Astrocyte (in vitro differentiated cells and primary cell): Measurements from ENCODE around the gene PER3. TPM values are rescaled to one million over a fixed set of nuclear protein-coding genes. Genes with fewer than 3 reads are reported as not detected.
"Not testable (repeated sequence)": the region's sequence is repeated elsewhere in the genome, so short reads cannot be mapped to it uniquely, and the experiment has no call there.

ENCODE experiments used
- DNase-seq: peaks from one replicate; pipeline ENCODE4 v3.0.0-alpha.2; 2010; ENCODE audit warnings: low read depth
- FAIRE-seq: peaks from 2 replicates; lab custom pipeline; 2011; peaks lifted over from hg19 to GRCh38; lab: Jason Lieb, UNC
- H2AFZ ChIP-seq: 2 replicates; pipeline ENCODE4 v1.6.0; 2012; ENCODE audit warnings: low read depth, low read length, inconsistent platforms
- H3K27ac ChIP-seq: 2 replicates; pipeline ENCODE4 v1.5.1; 2011; ENCODE audit warnings: low read depth, low read length, inconsistent platforms
- H3K27me3 ChIP-seq: 2 replicates; pipeline ENCODE4 v1.6.0; 2011; ENCODE audit warnings: low read length, inconsistent platforms; ENCODE audit not compliant: insufficient read depth
- H3K36me3 ChIP-seq: 2 replicates; pipeline ENCODE4 v1.5.1; 2011; ENCODE audit warnings: low read length, inconsistent platforms; ENCODE audit not compliant: insufficient read depth
- H3K4me1 ChIP-seq: 2 replicates; pipeline ENCODE4 v1.5.1; 2011; ENCODE audit warnings: low read length, inconsistent platforms; ENCODE audit not compliant: insufficient read depth
- H3K4me2 ChIP-seq: 2 replicates; pipeline ENCODE4 v1.6.0; 2012; ENCODE audit warnings: low read length, inconsistent platforms
- H3K4me3 ChIP-seq: 2 replicates; pipeline ENCODE4 v1.5.1; 2011; ENCODE audit warnings: low read depth, mild to moderate bottlenecking, low read length, inconsistent platforms; ENCODE audit not compliant: insufficient read depth
- H3K79me2 ChIP-seq: 2 replicates; pipeline ENCODE4 v1.6.0; 2012; ENCODE audit warnings: mild to moderate bottlenecking, low read length, inconsistent platforms; ENCODE audit not compliant: insufficient read depth
- H3K9ac ChIP-seq: 2 replicates; pipeline ENCODE4 v1.6.0; 2012; ENCODE audit warnings: mild to moderate bottlenecking, low read length, inconsistent platforms
- H3K9me3 ChIP-seq: 2 replicates; pipeline ENCODE4 v1.5.1; 2012; ENCODE audit warnings: low read depth, mild to moderate bottlenecking, low read length, inconsistent platforms; ENCODE audit not compliant: insufficient read depth
- H4K20me1 ChIP-seq: 2 replicates; pipeline ENCODE4 v1.6.0; 2012; ENCODE audit warnings: low read length, inconsistent platforms; ENCODE audit not compliant: insufficient read depth
- H3K27ac Mint-ChIP-seq: one replicate; pipeline ENCODE4 v1.8.0; 2021; ENCODE audit warnings: mild to moderate bottlenecking, mixed read lengths; ENCODE audit not compliant: unreplicated experiment
- H3K27me3 Mint-ChIP-seq: one replicate; pipeline ENCODE4 v1.8.0; 2021; ENCODE audit warnings: low read depth, mixed read lengths; ENCODE audit not compliant: unreplicated experiment
- H3K36me3 Mint-ChIP-seq: one replicate; pipeline ENCODE4 v1.8.0; 2021; ENCODE audit warnings: low read depth, mixed read lengths; ENCODE audit not compliant: unreplicated experiment
- H3K4me1 Mint-ChIP-seq: one replicate; pipeline ENCODE4 v1.8.0; 2021; ENCODE audit warnings: low read depth, mixed read lengths; ENCODE audit not compliant: unreplicated experiment
- H3K4me3 Mint-ChIP-seq: one replicate; pipeline ENCODE4 v1.8.0; 2021; ENCODE audit warnings: mild to moderate bottlenecking, moderate library complexity, mixed read lengths; ENCODE audit not compliant: unreplicated experiment
- H3K9me3 Mint-ChIP-seq: one replicate; pipeline ENCODE4 v1.8.0; 2021; ENCODE audit warnings: mild to moderate bottlenecking, mixed read lengths; ENCODE audit not compliant: unreplicated experiment
- EZH2 ChIP-seq: IDR thresholded peaks from 2 replicates; pipeline ENCODE4 v1.6.1; 2012; ENCODE audit warnings: mild to moderate bottlenecking, low read length, inconsistent platforms; ENCODE audit not compliant: insufficient read depth
- total RNA-seq: library from RNA; stranded (reverse); gene quantifications from 2 replicates; pipeline ENCODE4 v1.2.1, GENCODE V29; 2021
- TF ChIP-seq, protein P1 (sequence below): IDR thresholded peaks from 2 replicates; pipeline ENCODE4 v1.5.1; 2011; ENCODE audit warnings: low read depth, mild to moderate bottlenecking, inconsistent platforms, low read length, moderate library complexity; ENCODE audit not compliant: insufficient read depth

The PER3 gene
- total RNA-seq, 1 donor from 2014 or later: 2.5 TPM

DNA sequence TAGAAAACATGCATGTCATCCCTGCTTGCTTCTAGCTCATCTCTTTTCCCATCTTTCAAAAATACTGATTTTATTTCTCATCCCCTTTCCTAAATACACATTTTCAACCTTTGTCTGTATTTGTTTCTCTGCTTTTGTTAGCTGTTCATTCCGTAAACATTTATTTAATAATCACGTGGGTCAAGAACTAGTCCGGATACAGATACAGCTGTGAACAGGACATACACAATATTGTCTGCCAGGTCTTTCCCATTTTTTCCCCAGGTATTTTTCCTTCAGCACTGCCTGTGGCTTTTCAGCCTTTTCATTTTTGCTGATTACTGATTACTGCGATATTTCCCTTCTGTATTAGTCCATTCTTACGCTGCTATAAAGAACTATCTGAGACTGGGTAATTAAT is 5.7 kb downstream of the PER3 start:
- FAIRE-seq: no peak
- no peaks in the 10 kb centered on the region for H3K4me1 ChIP-seq
- no peak for DNase-seq
- H3K4me3 ChIP-seq: no peak overlapping the region
- no peak overlapping the region for H3K9ac ChIP-seq
- H3K9me3 ChIP-seq: peaks cover 8% of the 10 kb centered on the region
- H4K20me1 ChIP-seq: no peaks in the 10 kb centered on the region
- no peaks in the 10 kb centered on the region for H3K79me2 ChIP-seq
- no peak overlapping the region for H2AFZ ChIP-seq
- H3K27me3 Mint-ChIP-seq: no peaks in the 10 kb centered on the region
- H3K36me3 ChIP-seq: peaks cover 2% of the 10 kb centered on the region
- no peak overlapping the region for H3K27ac ChIP-seq
- no peak overlapping the region for H3K4me3 Mint-ChIP-seq
- H3K4me1 Mint-ChIP-seq: no peaks in the 10 kb centered on the region
- no peak for TF ChIP-seq EZH2
- TF ChIP-seq, protein P1, sequence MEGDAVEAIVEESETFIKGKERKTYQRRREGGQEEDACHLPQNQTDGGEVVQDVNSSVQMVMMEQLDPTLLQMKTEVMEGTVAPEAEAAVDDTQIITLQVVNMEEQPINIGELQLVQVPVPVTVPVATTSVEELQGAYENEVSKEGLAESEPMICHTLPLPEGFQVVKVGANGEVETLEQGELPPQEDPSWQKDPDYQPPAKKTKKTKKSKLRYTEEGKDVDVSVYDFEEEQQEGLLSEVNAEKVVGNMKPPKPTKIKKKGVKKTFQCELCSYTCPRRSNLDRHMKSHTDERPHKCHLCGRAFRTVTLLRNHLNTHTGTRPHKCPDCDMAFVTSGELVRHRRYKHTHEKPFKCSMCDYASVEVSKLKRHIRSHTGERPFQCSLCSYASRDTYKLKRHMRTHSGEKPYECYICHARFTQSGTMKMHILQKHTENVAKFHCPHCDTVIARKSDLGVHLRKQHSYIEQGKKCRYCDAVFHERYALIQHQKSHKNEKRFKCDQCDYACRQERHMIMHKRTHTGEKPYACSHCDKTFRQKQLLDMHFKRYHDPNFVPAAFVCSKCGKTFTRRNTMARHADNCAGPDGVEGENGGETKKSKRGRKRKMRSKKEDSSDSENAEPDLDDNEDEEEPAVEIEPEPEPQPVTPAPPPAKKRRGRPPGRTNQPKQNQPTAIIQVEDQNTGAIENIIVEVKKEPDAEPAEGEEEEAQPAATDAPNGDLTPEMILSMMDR: no peak
- peaks cover 8% of the 10 kb centered on the region for H3K36me3 Mint-ChIP-seq
- H3K9me3 Mint-ChIP-seq: peaks cover 15% of the 10 kb centered on the region
- no peaks in the 10 kb centered on the region for H3K27me3 ChIP-seq
- H3K4me2 ChIP-seq: no peak overlapping the region
- H3K27ac Mint-ChIP-seq: no peak overlapping the region

DNA sequence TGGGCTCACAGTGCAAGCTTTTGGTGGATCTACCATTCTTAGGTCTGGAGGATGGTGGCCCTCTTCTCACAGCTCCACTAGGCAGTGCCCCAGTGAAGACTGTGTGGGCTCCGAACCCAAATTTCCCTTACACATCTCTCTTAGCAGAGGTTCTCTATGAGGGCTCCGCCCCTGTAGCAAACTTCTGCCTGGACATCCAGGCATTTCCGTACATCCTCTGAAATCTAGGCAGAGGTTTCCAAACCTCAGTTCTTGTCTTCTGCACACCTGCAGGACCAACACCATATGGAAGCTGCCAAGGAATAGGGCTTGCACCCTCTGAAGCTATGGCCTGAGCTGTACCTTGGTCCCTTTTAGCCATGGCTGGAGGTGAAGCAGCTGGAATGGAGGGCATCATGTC is 6.9 kb downstream of the PER3 start:
- H3K4me3 ChIP-seq, H3K36me3 ChIP-seq, H3K36me3 Mint-ChIP-seq: not testable (repeated sequence)

DNA sequence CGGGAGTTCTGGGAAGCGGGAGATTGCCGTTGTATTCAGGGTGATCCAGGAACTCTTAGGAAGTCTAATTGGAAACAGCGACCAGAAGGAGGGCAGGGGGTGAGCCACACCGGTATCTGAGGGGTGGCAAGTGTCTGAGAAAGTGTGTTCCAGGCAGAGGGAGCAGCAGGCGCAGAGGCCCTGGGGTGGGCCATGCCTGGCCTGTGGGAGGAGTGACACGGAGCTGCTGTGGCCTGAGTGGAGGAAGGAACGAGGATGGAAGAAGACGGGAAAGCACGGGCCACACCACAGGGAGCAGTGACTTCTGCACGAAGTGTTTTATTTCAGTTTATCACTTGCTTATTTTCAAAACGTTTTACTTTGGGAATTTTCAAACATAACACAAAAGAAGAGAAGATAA is 11.3 kb downstream of the PER3 start:
- Histone ChIP-seq H3K27me3 (no peaks in the 10 kb centered on the region), H3K9ac (no peak overlapping the region), H3K4me3 (no peak overlapping the region), H3K9me3 (peaks cover 8% of the 10 kb centered on the region), H3K4me2 (no peak overlapping the region), H3K79me2 (no peaks in the 10 kb centered on the region), H3K36me3 (peaks cover 8% of the 10 kb centered on the region), H3K4me1 (no peaks in the 10 kb centered on the region), H4K20me1 (no peaks in the 10 kb centered on the region), H2AFZ (no peak overlapping the region), H3K27ac (no peak overlapping the region)
- DNase-seq (no peak), FAIRE-seq (no peak)
- TF ChIP-seq EZH2: no peak
- TF ChIP-seq, protein P1: no peak
- no peak overlapping the region for H3K4me3 Mint-ChIP-seq
- peak overlapping the region; percentile 4 for H3K27ac Mint-ChIP-seq
- H3K36me3 Mint-ChIP-seq: peaks cover 8% of the 10 kb centered on the region
- H3K9me3 Mint-ChIP-seq: peaks cover 7% of the 10 kb centered on the region
- H3K27me3 Mint-ChIP-seq: peaks cover 2% of the 10 kb centered on the region
- no peaks in the 10 kb centered on the region for H3K4me1 Mint-ChIP-seq

More for the DNA sequence above, 6.9 kb downstream of the PER3 start:
- H3K27ac Mint-ChIP-seq, FAIRE-seq, H3K9ac ChIP-seq, H2AFZ ChIP-seq, DNase-seq, H3K27me3 ChIP-seq, H3K27ac ChIP-seq, H3K27me3 Mint-ChIP-seq, H4K20me1 ChIP-seq, H3K9me3 ChIP-seq, H3K4me3 Mint-ChIP-seq, H3K4me1 ChIP-seq, H3K4me1 Mint-ChIP-seq, H3K79me2 ChIP-seq, H3K4me2 ChIP-seq: not testable (repeated sequence)
- peaks cover 15% of the 10 kb centered on the region for H3K9me3 Mint-ChIP-seq
